ENCODE data around the gene C9orf152.
A peak's percentile ranks its signal among the peaks of the same experiment; 100 is the strongest.
"Not testable (repeated sequence)": the region's sequence is repeated elsewhere in the genome, so short reads cannot be mapped to it uniquely, and the experiment has no call there.

C9orf152 gene

DNA sequence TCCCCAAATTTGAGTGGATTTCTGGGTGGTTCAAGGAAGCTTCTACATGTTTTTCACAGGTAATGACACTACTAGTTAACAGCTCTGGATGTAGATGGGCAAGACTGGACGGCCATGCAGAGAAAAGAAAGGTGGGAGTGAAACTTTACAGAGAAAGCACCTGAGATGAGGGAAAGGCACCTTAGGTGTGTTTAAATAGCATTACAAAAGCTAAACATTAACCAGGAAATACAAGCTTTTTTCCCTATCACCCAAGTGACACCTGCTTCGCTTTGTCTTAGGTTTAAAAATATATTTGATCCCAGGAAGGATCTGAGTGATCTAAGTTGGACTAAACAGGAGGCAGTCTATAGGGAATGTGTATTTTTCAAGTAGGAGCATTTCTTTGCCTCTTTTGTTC is 8.3 kb downstream of the C9orf152 start:
- Mint-ChIP-seq H3K27me3 (peaks cover 28% of the 10 kb centered on the region), H3K36me3 (no peaks in the 10 kb centered on the region), H3K4me3 (no peak overlapping the region), H3K27ac (no peak overlapping the region), H3K9me3 (no peaks in the 10 kb centered on the region), H3K4me1 (no peaks in the 10 kb centered on the region)
- DNase-seq, result no peak
- CTCF ChIA-PET, result interaction anchor here (0.6 kb wide), 1 partner anchor 14 kb away, joined by 3 read pairs; no protein-coding TSS in a partner anchor

- no peak overlapping the region for H3K4me3 Mint-ChIP-seq
- H3K27me3 Mint-ChIP-seq, result peaks cover 24% of the 10 kb centered on the region
- H3K36me3 Mint-ChIP-seq, result no peaks in the 10 kb centered on the region
- H3K9me3 Mint-ChIP-seq, result no peaks in the 10 kb centered on the region
- CTCF ChIA-PET, result no interaction called here
- H3K4me1 Mint-ChIP-seq, result no peaks in the 10 kb centered on the region
- no peak overlapping the region for H3K27ac Mint-ChIP-seq
- DNase-seq, result no peak
Observed at GRCh38 chr9:110198357-110198756, 9.6 kb downstream of the C9orf152 start.

DNA sequence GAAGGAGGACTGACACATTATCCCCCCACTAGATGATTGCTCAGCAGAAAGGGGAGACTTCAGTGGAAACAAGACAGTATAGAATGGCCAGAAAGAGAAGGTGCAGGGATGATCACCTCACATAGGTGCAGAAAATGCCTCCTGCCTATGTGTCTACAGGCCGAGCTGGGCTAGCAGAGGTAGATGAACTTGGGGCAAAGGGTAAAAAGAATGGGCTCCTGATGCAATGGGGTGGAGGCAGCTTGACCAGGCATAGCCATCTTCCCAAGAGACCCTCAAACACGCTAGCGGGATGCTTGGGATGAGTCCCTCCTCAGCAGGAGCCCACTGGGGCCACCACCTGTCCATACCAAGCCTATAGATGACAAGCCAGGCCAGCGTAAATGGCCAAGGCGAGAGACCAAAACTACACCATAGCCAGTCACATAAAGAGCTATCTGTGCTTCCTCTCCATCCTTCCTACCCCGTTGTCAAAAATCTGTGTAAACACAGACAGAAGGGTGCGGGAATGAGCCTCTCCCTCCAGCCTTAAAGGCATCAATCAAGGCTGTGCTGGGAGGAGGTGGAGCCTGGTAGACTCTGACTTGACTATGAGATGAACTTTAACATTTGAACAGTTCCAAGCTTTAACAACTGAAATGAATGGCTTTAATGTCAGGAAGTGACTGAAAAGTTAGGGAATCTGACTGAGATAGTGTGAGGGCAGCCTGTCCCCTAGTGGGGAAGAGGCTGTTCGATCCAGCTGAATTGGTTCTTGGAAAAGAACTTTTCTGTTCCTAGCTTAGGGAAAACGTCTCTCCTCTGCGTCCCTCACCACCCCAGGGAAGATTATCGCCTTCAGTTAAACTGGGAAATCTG is 10.4 kb downstream of the C9orf152 start:
- no peak for DNase-seq
- CTCF ChIA-PET, result no interaction called here
- Mint-ChIP-seq H3K36me3 (no peaks in the 10 kb centered on the region), H3K4me1 (peaks cover under 1% of the 10 kb centered on the region), H3K9me3 (no peaks in the 10 kb centered on the region), H3K27ac (no peak overlapping the region), H3K4me3 (no peak overlapping the region), H3K27me3 (peaks cover 20% of the 10 kb centered on the region)

DNA sequence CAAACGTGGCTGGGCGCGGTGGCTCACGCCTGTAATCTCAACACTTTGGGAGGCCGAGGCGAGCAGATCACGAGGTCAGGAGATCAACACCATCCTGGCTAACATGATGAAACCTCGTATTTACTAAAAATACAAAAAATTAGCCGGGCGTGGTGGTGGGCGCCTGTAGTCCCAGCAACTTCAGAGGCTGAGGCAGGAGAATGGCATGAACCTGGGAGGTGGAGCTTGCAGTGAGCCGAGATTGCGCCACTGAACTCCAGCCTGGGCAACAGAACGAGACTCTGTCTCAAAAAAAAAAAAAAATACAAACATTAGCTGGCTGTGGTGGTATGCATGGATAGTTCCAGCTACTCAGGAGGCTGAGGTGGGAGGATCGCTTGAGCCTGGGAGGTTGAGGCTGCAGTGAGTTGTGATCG is 11.9 kb downstream of the C9orf152 start:
- DNase-seq, H3K9me3 Mint-ChIP-seq, H3K27ac Mint-ChIP-seq, H3K4me1 Mint-ChIP-seq, H3K36me3 Mint-ChIP-seq, H3K4me3 Mint-ChIP-seq: not testable (repeated sequence)
- peaks cover 10% of the 10 kb centered on the region for H3K27me3 Mint-ChIP-seq
- CTCF ChIA-PET, result interaction anchor here (1.0 kb wide), 1 partner anchor 13 kb away, joined by 3 read pairs; no protein-coding TSS in a partner anchor

GRCh38 chr9:110192531-110193261 is 15.3 kb downstream of the C9orf152 start:
- H3K27ac Mint-ChIP-seq, result no peak overlapping the region
- peaks cover 3% of the 10 kb centered on the region for H3K4me1 Mint-ChIP-seq
- CTCF ChIA-PET, result interaction anchor here (0.6 to 1.9 kb wide), 2 partner anchors 9 to 20 kb away, joined by 3 to 9 read pairs; no protein-coding TSS in a partner anchor
- H3K4me3 Mint-ChIP-seq, result no peak overlapping the region
- no peaks in the 10 kb centered on the region for H3K27me3 Mint-ChIP-seq
- H3K36me3 Mint-ChIP-seq, result no peaks in the 10 kb centered on the region
- H3K9me3 Mint-ChIP-seq, result no peaks in the 10 kb centered on the region
- DNase-seq, result no peak

DNA sequence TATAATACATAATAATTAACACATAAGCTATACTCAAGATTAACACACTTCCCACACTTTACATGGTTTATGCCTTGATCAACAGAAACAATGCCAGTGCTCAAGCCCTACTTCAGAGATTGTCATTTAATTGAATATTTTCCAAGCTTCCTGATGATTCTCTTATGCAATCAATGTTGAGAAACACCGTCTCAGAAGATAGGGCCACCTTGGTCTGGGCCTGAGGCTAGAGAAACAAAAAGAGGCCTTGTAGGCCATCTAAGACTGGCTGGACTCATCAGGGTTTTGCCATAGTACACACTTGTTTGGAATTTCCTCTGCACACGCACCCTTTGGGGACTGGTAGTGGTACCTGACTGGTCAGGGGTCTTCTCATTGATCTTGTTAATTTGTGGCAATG is 16.3 kb downstream of the C9orf152 start:
- no peaks in the 10 kb centered on the region for H3K9me3 Mint-ChIP-seq
- CTCF ChIA-PET, result interaction anchor here (1.9 kb wide), 1 partner anchor 8 kb away, joined by 9 read pairs; no protein-coding TSS in a partner anchor
- H3K27me3 Mint-ChIP-seq, result peaks cover 1% of the 10 kb centered on the region
- peaks cover 3% of the 10 kb centered on the region for H3K4me1 Mint-ChIP-seq
- no peak for DNase-seq
- no peaks in the 10 kb centered on the region for H3K36me3 Mint-ChIP-seq
- H3K4me3 Mint-ChIP-seq, result no peak overlapping the region
- no peak overlapping the region for H3K27ac Mint-ChIP-seq

DNA sequence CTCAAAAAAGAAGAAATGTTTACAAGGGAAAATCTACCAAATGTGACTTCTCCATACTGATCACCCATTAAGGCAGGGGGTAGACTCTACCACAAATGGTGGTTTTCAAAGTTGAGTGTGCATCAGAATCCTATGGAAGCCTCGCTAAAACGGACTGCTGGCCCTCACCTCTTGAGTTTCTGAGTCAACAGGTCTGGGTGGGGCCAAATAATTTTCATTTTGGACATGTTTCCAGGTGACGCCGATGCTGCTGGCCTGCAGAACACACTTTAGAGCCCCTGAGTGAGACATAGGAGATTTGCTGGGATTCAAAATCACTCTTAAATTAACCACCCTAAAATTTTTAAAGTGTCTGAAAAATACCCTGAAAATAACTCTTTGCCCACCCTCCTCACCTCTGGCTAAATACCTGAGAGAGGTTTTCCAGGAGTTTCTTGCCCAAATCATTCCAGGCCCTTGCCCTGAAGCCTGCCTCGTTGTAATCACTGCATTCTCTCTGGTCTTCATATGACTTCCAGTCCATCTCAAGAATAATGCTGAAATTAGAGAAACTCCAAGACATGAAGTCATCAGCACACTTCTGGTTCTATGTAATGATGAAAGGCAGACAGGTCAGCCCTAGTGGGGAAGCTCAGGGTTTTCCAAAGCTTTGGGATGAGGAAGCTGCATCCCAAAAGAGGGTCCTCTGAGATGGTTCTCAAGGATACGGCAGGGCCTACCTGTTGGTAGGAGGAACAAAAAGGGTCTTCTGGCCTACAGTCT is 18.2 kb downstream of the C9orf152 start:
- CTCF ChIA-PET, result interaction anchor here (0.9 kb wide), 2 partner anchors 25 to 27 kb away, joined by 5 to 7 read pairs; no protein-coding TSS in a partner anchor
- H3K9me3 Mint-ChIP-seq, result no peaks in the 10 kb centered on the region
- peaks cover 4% of the 10 kb centered on the region for H3K27me3 Mint-ChIP-seq
- no peak overlapping the region for H3K4me3 Mint-ChIP-seq
- H3K36me3 Mint-ChIP-seq, result no peaks in the 10 kb centered on the region
- H3K27ac Mint-ChIP-seq, result no peak overlapping the region
- H3K4me1 Mint-ChIP-seq, result peaks cover 3% of the 10 kb centered on the region
- DNase-seq, result no peak

DNA sequence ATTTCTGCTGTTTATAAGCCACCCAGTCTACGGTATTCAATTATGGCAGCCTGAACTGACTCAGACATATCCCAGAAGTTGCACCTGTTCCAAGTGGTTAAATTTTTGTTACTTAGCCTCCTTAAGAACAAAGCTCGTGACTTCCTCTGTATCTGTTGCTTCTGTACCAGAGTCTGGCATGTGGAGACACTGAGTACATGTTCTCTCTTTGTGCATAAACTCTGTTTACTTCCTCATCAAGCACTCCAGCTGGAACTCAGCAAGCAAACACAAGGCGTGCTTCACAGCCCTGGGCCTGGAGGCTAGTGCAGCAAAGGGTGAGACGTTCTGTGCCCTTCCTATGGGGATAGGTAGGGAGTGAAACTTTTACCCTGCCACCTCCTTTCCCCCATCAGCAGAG is 19.0 kb downstream of the C9orf152 start:
- no peak overlapping the region for H3K27ac Mint-ChIP-seq
- no peak for DNase-seq
- CTCF ChIA-PET, result interaction anchor here (0.9 to 1.8 kb wide), 2 partner anchors 28 to 30 kb away, joined by 3 to 5 read pairs; no protein-coding TSS in a partner anchor

GRCh38 chr9:110188101-110188500 is 19.9 kb downstream of the C9orf152 start:
- no peak for DNase-seq
- Mint-ChIP-seq H3K4me1 (peaks cover 5% of the 10 kb centered on the region), H3K36me3 (no peaks in the 10 kb centered on the region), H3K9me3 (no peaks in the 10 kb centered on the region), H3K27me3 (peaks cover 4% of the 10 kb centered on the region), H3K4me3 (no peak overlapping the region), H3K27ac (no peak overlapping the region)
- CTCF ChIA-PET, result interaction anchor here (0.8 to 1.8 kb wide), 3 partner anchors 28 to 32 kb away, joined by 3 read pairs; no protein-coding TSS in a partner anchor

More for the DNA sequence above, 19.0 kb downstream of the C9orf152 start:
- peaks cover 4% of the 10 kb centered on the region for H3K27me3 Mint-ChIP-seq
- H3K9me3 Mint-ChIP-seq, result no peaks in the 10 kb centered on the region
- no peaks in the 10 kb centered on the region for H3K36me3 Mint-ChIP-seq
- peaks cover 3% of the 10 kb centered on the region for H3K4me1 Mint-ChIP-seq
- H3K4me3 Mint-ChIP-seq, result no peak overlapping the region

DNA sequence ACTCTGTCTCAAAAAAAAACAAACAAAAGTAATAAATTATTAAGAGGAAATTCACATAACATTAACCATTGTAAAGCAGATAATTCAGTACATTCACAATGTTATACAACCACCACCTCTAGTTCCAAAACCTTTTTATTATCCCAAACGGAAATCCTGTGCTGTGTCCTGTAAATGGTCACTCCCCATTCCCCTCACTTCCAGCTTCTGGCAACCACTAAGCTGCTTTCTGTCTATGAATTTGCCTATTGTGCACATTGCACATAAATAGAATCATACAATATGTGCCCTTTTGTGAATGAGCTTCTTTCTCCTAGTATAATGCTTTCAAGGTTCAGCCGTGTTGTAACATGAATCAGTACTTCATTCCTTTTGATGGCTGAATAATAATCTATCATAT is 20.8 kb downstream of the C9orf152 start:
- Mint-ChIP-seq H3K27ac (no peak overlapping the region), H3K4me1 (peaks cover 7% of the 10 kb centered on the region), H3K9me3 (no peaks in the 10 kb centered on the region), H3K4me3 (no peak overlapping the region), H3K27me3 (peaks cover 4% of the 10 kb centered on the region), H3K36me3 (no peaks in the 10 kb centered on the region)
- CTCF ChIA-PET, result interaction anchor here (1.1 to 4.7 kb wide), 3 partner anchors 29 to 32 kb away, joined by 3 to 59 read pairs (median 3); no protein-coding TSS in a partner anchor
- DNase-seq, result no peak

DNA sequence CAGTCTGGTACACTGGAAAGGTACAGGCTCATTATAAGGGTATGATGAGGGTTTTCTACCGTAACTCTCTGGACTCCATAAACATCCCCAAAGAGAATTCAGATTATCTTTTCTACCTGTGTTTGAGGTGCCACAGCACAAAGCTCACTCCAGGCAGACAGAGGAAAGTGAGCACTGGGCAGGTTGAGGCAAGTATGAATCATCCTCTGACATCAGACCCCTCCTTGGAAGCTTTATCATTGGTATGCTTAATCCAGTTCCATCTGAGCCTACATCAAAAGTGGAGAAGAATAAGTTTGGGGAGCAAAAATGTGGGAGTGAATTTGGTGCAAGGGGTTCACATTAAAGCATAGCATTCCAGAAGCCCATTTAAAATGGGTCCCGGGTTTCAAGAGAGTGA is 21.7 kb downstream of the C9orf152 start:
- no peak overlapping the region for H3K4me3 Mint-ChIP-seq
- peaks cover 4% of the 10 kb centered on the region for H3K27me3 Mint-ChIP-seq
- H3K4me1 Mint-ChIP-seq, result peaks cover 7% of the 10 kb centered on the region
- DNase-seq, result no peak
- no peaks in the 10 kb centered on the region for H3K36me3 Mint-ChIP-seq
- no peaks in the 10 kb centered on the region for H3K9me3 Mint-ChIP-seq
- CTCF ChIA-PET, result interaction anchor here (0.6 to 4.7 kb wide), 4 partner anchors 18 to 491 kb away, joined by 3 to 59 read pairs (median 4); no protein-coding TSS in a partner anchor
- H3K27ac Mint-ChIP-seq, result no peak overlapping the region

GRCh38 chr9:110185806-110186205 is 22.2 kb downstream of the C9orf152 start:
- peaks cover 10% of the 10 kb centered on the region for H3K4me1 Mint-ChIP-seq
- no peak overlapping the region for H3K27ac Mint-ChIP-seq
- DNase-seq, result no peak
- peaks cover 4% of the 10 kb centered on the region for H3K9me3 Mint-ChIP-seq
- CTCF ChIA-PET, result interaction anchor here (0.6 to 4.7 kb wide), 6 partner anchors 19 to 491 kb away, joined by 3 to 59 read pairs (median 3); no protein-coding TSS in a partner anchor
- H3K36me3 Mint-ChIP-seq, result peaks cover 3% of the 10 kb centered on the region
- peaks cover 4% of the 10 kb centered on the region for H3K27me3 Mint-ChIP-seq
- no peak overlapping the region for H3K4me3 Mint-ChIP-seq

DNA sequence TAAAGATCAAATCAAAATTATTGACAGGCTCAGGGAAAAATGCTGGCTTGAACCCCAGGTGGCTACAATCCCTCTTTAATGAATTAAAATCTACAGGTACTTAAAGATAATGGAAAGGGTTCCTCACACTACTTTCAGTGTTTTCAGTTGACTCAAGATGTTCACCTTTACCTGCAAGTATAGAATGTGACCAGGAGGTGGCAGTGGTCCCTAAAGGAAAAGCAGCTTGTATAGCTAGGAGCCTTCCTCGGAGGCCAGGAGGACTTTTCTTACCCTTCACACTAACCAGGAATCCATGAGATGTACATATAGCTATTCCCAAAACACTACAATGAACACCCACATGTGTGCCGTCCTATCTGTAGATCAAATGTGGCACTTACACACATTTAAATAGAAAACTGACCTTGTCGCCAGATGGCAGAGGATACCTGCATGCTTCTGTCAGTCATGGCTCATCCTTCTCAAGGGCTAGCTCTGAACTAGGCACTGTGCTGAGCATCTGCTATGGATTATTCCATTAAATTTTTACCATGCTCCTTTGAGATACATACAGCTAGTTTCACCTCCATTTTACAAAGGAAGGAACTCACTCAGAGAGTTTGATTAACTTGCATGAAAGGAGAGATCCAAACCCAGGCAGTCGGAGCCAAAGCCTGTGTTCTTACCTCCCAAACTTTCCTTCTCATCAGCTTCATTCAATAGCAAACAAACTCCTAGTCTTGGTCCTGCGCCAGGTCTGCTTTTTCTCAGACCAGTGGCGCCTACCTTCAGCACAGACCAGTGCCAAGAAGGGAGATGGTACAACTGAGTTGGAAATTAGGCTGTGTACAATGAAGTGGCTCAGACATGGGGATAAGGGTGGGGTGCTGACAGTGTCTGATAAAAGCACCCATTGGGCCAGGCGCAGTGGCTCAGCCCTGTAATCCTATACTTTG is 24.5 kb downstream of the C9orf152 start:
- Mint-ChIP-seq H3K4me3 (no peak overlapping the region), H3K36me3 (peaks cover 8% of the 10 kb centered on the region)

More for the DNA sequence above, 24.5 kb downstream of the C9orf152 start:
- H3K9me3 Mint-ChIP-seq, result peaks cover 12% of the 10 kb centered on the region
- H3K27ac Mint-ChIP-seq, result no peak overlapping the region
- H3K4me1 Mint-ChIP-seq, result peaks cover 14% of the 10 kb centered on the region
- DNase-seq, result peak; percentile 73
- peaks cover 4% of the 10 kb centered on the region for H3K27me3 Mint-ChIP-seq
- CTCF ChIA-PET, result interaction anchor here (0.6 to 4.7 kb wide), 17 partner anchors 9 to 609 kb away, joined by 3 to 59 read pairs (median 4); partner anchors contain the start of gene C9orf152

Data from activated naive CD4-positive, alpha-beta T cell treated with anti-CD3 and anti-CD28 coated beads, Interleukin-2, amount 10 ng/mL, durations not matched to agents 7 days and 5 days (primary cell).